Mesenchymal stem cell (in vitro differentiated cells and primary cell): ENCODE results near the gene NATD1.
A peak's percentile ranks its signal among the peaks of the same experiment; 100 is the strongest.

ENCODE experiments used
- DNase-seq: peaks from one replicate; pipeline ENCODE4 v3.0.0-alpha.2; 2013
- H2AFZ ChIP-seq: one replicate; pipeline ENCODE4 v1.6.1; 2013; ENCODE audit warnings: low read depth, mild to moderate bottlenecking, control low read depth, inconsistent platforms, low read length, moderate library complexity
- H2AK5ac ChIP-seq: 2 replicates; pipeline ENCODE4 v1.6.1; 2013; ENCODE audit warnings: low read length, moderate library complexity, mild to moderate bottlenecking, inconsistent platforms; ENCODE audit not compliant: severe bottlenecking
- H2BK120ac ChIP-seq: one replicate; pipeline ENCODE4 v1.6.1; 2013; ENCODE audit warnings: low read depth, mild to moderate bottlenecking, inconsistent platforms, low read length, moderate library complexity
- H2BK12ac ChIP-seq, 2 experiments: one replicate each; pipeline ENCODE4 v1.6.1; 2013; ENCODE audit warnings: inconsistent platforms in 2 of 2, low read length in 2 of 2, mild to moderate bottlenecking in 2 of 2, moderate library complexity in 2 of 2, control low read depth in 1 of 2
- H2BK15ac ChIP-seq: one replicate; pipeline ENCODE4 v1.6.1; 2013; ENCODE audit warnings: mild to moderate bottlenecking, low read depth, inconsistent platforms; ENCODE audit not compliant: poor library complexity, severe bottlenecking
- H2BK5ac ChIP-seq: 2 replicates; pipeline ENCODE4 v1.6.1; 2013; ENCODE audit warnings: low read depth, mild to moderate bottlenecking, low read length, control low read depth, inconsistent platforms; ENCODE audit not compliant: poor library complexity, severe bottlenecking
- H3K14ac ChIP-seq, 2 experiments: one replicate each; pipeline ENCODE4 v1.6.1; 2013; ENCODE audit warnings: inconsistent platforms in 2 of 2, low read length in 2 of 2, control low read depth in 1 of 2, mild to moderate bottlenecking in 1 of 2, moderate library complexity in 1 of 2
- H3K18ac ChIP-seq, 2 experiments: one replicate each; pipeline ENCODE4 v1.6.1; 2013; ENCODE audit warnings: inconsistent platforms in 2 of 2, low read length in 2 of 2, control low read depth in 1 of 2, low read depth in 1 of 2, mild to moderate bottlenecking in 1 of 2
- H3K23ac ChIP-seq, 2 experiments: one replicate each; pipeline ENCODE4 v1.6.1; 2013; ENCODE audit warnings: inconsistent platforms in 2 of 2, low read length in 2 of 2, mild to moderate bottlenecking in 2 of 2, moderate library complexity in 2 of 2, control low read depth in 1 of 2
- H3K27ac ChIP-seq: 2 replicates; pipeline ENCODE4 v1.5.1; 2013; ENCODE audit warnings: mild to moderate bottlenecking, moderate library complexity, low read length, control low read depth, inconsistent platforms; ENCODE audit not compliant: poor library complexity, severe bottlenecking
- H3K27me3 ChIP-seq, 2 experiments: 2 replicates each; pipeline versions ENCODE4 v1.6.1 to v1.7.0; 2013; ENCODE audit warnings: low read length in 2 of 2, mild to moderate bottlenecking in 2 of 2, moderate library complexity in 2 of 2, control low read depth in 1 of 2, inconsistent platforms in 1 of 2; ENCODE audit not compliant: control insufficient read depth in 1 of 2, insufficient read depth in 1 of 2
- H3K36me3 ChIP-seq, 2 experiments: 2 replicates each; pipeline versions ENCODE4 v1.6.1 to v1.7.0; 2013; ENCODE audit warnings: low read length in 2 of 2, control low read depth in 1 of 2, inconsistent platforms in 1 of 2, low read depth in 1 of 2, mild to moderate bottlenecking in 1 of 2; ENCODE audit not compliant: insufficient read depth in 2 of 2, control insufficient read depth in 1 of 2
- H3K4ac ChIP-seq, 2 experiments: one replicate each; pipeline ENCODE4 v1.6.1; 2013; ENCODE audit warnings: inconsistent platforms in 2 of 2, low read length in 2 of 2, mild to moderate bottlenecking in 2 of 2, moderate library complexity in 2 of 2, control low read depth in 1 of 2, low read depth in 1 of 2
- H3K4me1 ChIP-seq: 2 replicates; pipeline ENCODE4 v1.6.1; 2013; ENCODE audit warnings: low read depth, low read length, control low read depth; ENCODE audit not compliant: control insufficient read depth, insufficient read depth
- H3K4me2 ChIP-seq: 2 replicates; pipeline ENCODE4 v1.6.1; 2013; ENCODE audit warnings: low read length, mild to moderate bottlenecking, inconsistent platforms; ENCODE audit not compliant: poor library complexity, severe bottlenecking
- H3K4me3 ChIP-seq, 2 experiments: 2 replicates each; pipeline versions ENCODE4 v1.5.1 to v1.7.0; 2013; ENCODE audit warnings: low read length in 2 of 2, mild to moderate bottlenecking in 2 of 2, control low read depth in 1 of 2, low read depth in 1 of 2; ENCODE audit not compliant: insufficient read depth in 1 of 2
- H3K79me1 ChIP-seq: replicated peaks from 2 replicates; pipeline ENCODE4 v1.6.1; 2013; ENCODE audit warnings: mild to moderate bottlenecking, control low read depth, low read length, inconsistent platforms; ENCODE audit not compliant: poor library complexity, severe bottlenecking
- H3K9ac ChIP-seq: 2 replicates; pipeline ENCODE4 v1.7.0; 2013; ENCODE audit warnings: mild to moderate bottlenecking, low read length, moderate library complexity
- H3K9me3 ChIP-seq: 2 replicates; pipeline ENCODE4 v1.7.0; 2013; ENCODE audit warnings: mild to moderate bottlenecking, low read length; ENCODE audit not compliant: control insufficient read depth
- H4K8ac ChIP-seq: one replicate; pipeline ENCODE4 v1.6.1; 2013; ENCODE audit warnings: inconsistent platforms, mild to moderate bottlenecking, low read length, moderate library complexity
- H4K91ac ChIP-seq: one replicate; pipeline ENCODE4 v1.6.1; 2013; ENCODE audit warnings: mild to moderate bottlenecking, low read length, inconsistent platforms
- WGBS: methylation state at CpG from one replicate; pipeline ENCODE4 v1.1.7; 2013; ENCODE audit warnings: mixed read lengths; 5-methylcytosine and 5-hydroxymethylcytosine counted together

NATD1 gene

DNA sequence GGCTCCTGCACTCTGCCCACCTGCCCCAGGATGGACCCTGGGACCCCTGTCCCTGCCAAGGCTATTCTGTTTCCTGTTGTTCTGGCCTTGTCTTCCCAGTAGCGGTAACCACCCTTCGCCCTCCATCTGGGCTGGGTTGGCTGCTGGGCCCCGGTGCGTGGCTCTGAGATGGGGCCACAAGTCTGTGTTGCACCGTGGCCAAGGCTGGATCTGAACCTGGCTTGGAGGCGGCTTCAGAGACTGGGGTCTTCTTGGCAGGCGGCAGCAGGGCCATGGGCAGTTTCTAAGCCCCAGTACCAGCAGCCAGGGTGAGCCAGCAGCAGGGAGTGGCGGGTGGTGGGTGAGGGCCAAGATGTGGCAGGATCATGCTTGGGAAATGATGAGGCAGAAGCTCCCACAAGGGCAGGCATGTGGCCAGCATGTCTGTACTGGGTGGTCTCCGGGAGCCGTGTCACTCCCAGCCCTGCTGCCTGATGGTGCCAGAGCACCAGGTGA lies 43.9 kb upstream of the NATD1 start:
- Histone ChIP-seq H2BK120ac (no peak overlapping the region), H3K4me2 (no peak overlapping the region), H2BK12ac (no peak overlapping the region), H3K4me3 (no peak overlapping the region), H3K27ac (no peak overlapping the region), H3K79me1 (peaks cover 33% of the 10 kb centered on the region), H4K8ac (no peak overlapping the region), H3K9ac (no peak overlapping the region), H2BK5ac (no peak overlapping the region), H3K36me3 (peaks cover 58 to 76% of the 10 kb centered on the region in 2 experiments), H3K27me3 (no peaks in the 10 kb centered on the region), H2BK15ac (no peak overlapping the region), H2AFZ (no peak overlapping the region), H4K91ac (no peak overlapping the region), H3K23ac (no peak overlapping the region), H3K9me3 (no peaks in the 10 kb centered on the region), H3K4ac (no peak overlapping the region), H3K14ac (no peak overlapping the region), H3K18ac (no peak overlapping the region), H2AK5ac (no peak overlapping the region), H3K4me1 (peaks cover 14% of the 10 kb centered on the region)
- 78% methylated on average over 10 of the region's 10 CpGs for WGBS
- no peak for DNase-seq

DNA sequence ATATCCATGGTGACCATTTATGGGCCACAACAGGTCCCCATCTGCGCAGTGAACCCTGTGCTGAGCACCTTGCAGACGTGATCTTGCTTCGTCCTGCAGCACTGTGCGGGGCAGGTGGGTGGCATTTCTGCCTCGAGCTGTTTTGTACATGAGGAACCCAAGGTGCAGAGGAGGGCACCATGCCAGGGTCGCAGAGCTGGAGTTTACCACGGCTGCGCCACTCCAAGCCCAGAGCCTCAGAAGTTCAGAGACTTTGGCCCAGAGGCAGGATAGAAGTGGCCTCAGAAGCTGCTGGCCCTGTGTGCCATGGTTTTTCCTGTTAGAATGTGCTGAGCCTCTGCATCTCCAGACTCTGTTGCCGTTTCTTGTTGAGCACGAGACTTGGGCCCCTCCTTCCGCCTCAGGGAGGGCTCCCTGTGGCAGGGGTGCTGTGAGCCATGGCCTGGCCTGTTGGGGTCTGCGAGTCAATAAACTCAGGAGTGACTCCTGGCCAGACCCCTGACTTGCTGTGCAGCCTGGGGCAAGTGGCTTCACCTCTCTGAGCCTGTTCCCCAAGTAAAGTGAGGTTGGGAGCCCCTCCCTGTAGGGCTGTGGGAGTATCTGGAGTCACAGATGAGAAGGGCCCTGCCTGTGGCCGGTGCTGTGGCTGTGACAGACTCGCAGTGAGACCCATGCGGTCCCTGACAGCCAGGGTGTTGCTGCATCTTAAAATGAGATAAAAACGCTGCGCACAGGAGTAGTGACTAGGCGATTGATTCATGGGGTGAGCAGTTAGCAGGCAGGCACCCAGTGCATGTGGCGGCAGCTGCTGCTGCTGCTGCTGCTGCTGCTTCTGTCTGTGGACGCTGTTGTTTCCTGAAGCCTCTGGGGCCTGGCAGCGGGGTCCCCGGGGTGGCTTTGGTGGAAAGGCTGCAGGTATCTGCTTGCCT lies 43.2 kb upstream of the NATD1 start:
- Histone ChIP-seq H2BK12ac (no peak overlapping the region), H3K4me1 (peaks cover 19% of the 10 kb centered on the region), H2BK5ac (no peak overlapping the region), H3K79me1 (peaks cover 32% of the 10 kb centered on the region), H2AFZ (no peak overlapping the region), H3K4me2 (no peak overlapping the region), H2AK5ac (no peak overlapping the region), H4K8ac (no peak overlapping the region), H3K27me3 (no peaks in the 10 kb centered on the region), H3K14ac (no peak overlapping the region), H4K91ac (no peak overlapping the region), H3K27ac (no peak overlapping the region), H3K9me3 (no peaks in the 10 kb centered on the region), H3K9ac (peak overlapping the region; percentile 3), H3K18ac (no peak overlapping the region), H3K4me3 (no peak overlapping the region), H2BK15ac (peak overlapping the region; percentile 20), H3K23ac (no peak overlapping the region), H3K4ac (no peak overlapping the region), H2BK120ac (no peak overlapping the region), H3K36me3 (peaks cover 56 to 76% of the 10 kb centered on the region in 2 experiments)
- WGBS: 73% methylated on average over 22 of the region's 22 CpGs
- DNase-seq: no peak

DNA sequence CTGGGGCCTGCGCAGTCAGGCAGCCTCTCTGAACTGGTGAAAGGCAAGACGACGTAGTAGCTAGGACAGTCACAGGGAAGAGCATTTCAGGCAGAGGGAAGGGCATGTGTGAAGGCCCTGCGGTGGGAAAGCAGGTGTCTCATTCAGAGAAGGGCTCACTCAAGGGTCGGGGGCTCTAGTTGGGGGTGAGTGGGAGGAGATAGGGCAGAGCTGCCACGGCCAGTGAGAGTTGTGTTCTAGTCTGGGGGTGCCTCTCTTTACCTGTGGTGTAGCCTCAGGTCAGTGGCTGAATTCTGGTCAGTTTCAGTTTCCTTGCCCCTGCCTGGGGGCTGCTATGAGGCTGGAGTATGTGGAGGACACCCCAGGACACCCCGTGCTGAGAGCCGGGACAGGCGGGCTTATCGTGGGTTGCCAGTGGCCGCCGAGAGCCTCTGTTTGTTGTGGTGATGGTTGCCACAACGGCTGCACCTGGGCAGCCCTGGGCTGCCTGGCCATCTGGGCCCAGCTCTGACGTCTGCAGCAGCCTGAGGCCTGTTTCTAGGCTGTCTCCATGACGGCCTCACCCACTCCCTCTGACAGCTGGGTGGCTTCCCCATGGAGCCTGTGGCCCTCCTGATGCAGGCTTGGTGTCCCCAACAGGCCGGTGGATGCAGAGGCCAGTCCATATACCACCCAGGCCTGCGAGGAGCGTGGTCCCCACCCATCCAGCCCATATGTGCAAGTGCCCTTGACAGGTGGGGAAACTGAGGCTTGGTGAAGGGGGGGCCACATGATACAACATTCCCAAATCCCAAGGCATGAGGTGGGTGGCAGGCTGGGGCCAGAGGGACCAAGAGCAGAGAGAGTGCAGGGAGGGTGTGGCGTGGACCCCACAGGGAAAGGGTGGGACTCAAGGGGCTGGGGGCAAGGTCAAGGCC lies 42.1 kb upstream of the NATD1 start:
- no peak overlapping the region for H3K4ac ChIP-seq
- H2AFZ ChIP-seq: no peak overlapping the region
- H3K27me3 ChIP-seq: no peaks in the 10 kb centered on the region
- H4K91ac ChIP-seq: no peak overlapping the region
- no peak overlapping the region for H4K8ac ChIP-seq
- peaks cover 28% of the 10 kb centered on the region for H3K79me1 ChIP-seq
- peak overlapping the region; percentile 65 for H3K9ac ChIP-seq
- no peak overlapping the region for H2BK15ac ChIP-seq
- H3K14ac ChIP-seq: no peak overlapping the region
- peaks cover 48 to 68% of the 10 kb centered on the region in 2 experiments for H3K36me3 ChIP-seq
- H2BK5ac ChIP-seq: no peak overlapping the region
- H3K4me3 ChIP-seq: no peak overlapping the region
- DNase-seq: peak; percentile 81
- H3K23ac ChIP-seq: peak overlapping the region in 1 of 2 experiments; percentile 40
- H2BK12ac ChIP-seq: no peak overlapping the region
- H3K4me2 ChIP-seq: no peak overlapping the region
- peaks cover 19% of the 10 kb centered on the region for H3K4me1 ChIP-seq
- H3K9me3 ChIP-seq: no peaks in the 10 kb centered on the region
- H2AK5ac ChIP-seq: no peak overlapping the region
- 81% methylated on average over 19 of the region's 19 CpGs for WGBS
- no peak overlapping the region for H3K18ac ChIP-seq
- H3K27ac ChIP-seq: no peak overlapping the region
- H2BK120ac ChIP-seq: no peak overlapping the region
